H9 (cell line): Measurements from ENCODE around the gene IL17A. TPM values are rescaled to one million over a fixed set of nuclear protein-coding genes. Genes with fewer than 3 reads are reported as not detected.

ENCODE experiments used
- DNase-seq: peaks from one replicate; pipeline ENCODE4 v3.0.0-alpha.2; 2017
- H2AFZ ChIP-seq: one replicate; pipeline ENCODE4 v1.6.1; 2013; ENCODE audit warnings: mild to moderate bottlenecking, low read length, control low read depth, moderate library complexity
- H2AK5ac ChIP-seq: 2 replicates; pipeline ENCODE4 v1.6.1; 2013; ENCODE audit warnings: low read length, control low read depth, mixed read lengths; ENCODE audit not compliant: insufficient read length
- H2BK120ac ChIP-seq: one replicate; pipeline ENCODE4 v1.6.1; 2013; ENCODE audit warnings: low read depth, mild to moderate bottlenecking, low read length, control low read depth, inconsistent platforms; ENCODE audit not compliant: poor library complexity, severe bottlenecking
- H2BK12ac ChIP-seq: 2 replicates; pipeline ENCODE4 v1.6.1; 2013; ENCODE audit warnings: low read length, control low read depth, mixed read lengths, low read depth; ENCODE audit not compliant: insufficient read length
- H2BK15ac ChIP-seq: 2 replicates; pipeline ENCODE4 v1.6.1; 2013; ENCODE audit warnings: low read depth, low read length, control low read depth
- H2BK20ac ChIP-seq: one replicate; pipeline ENCODE4 v1.6.1; 2013; ENCODE audit warnings: low read depth, mild to moderate bottlenecking, low read length, control low read depth, inconsistent platforms; ENCODE audit not compliant: poor library complexity, severe bottlenecking
- H2BK5ac ChIP-seq: 2 replicates; pipeline ENCODE4 v1.6.1; 2013; ENCODE audit warnings: low read length, control low read depth, mixed read lengths; ENCODE audit not compliant: insufficient read length
- H3K14ac ChIP-seq: 2 replicates; pipeline ENCODE4 v1.6.1; 2013; ENCODE audit warnings: low read length, control low read depth; ENCODE audit not compliant: insufficient read depth
- H3K18ac ChIP-seq: 2 replicates; pipeline ENCODE4 v1.6.1; 2013; ENCODE audit warnings: low read depth, mild to moderate bottlenecking, mixed read lengths, low read length, control low read depth; ENCODE audit not compliant: insufficient read length
- H3K23ac ChIP-seq: 2 replicates; pipeline ENCODE4 v1.6.1; 2013; ENCODE audit warnings: low read length, control low read depth, mixed read lengths, low read depth; ENCODE audit not compliant: insufficient read length
- H3K23me2 ChIP-seq: 2 replicates; pipeline ENCODE4 v1.6.1; 2013; ENCODE audit warnings: low read depth, mild to moderate bottlenecking, mixed read lengths, low read length, control low read depth; ENCODE audit not compliant: insufficient read length, poor library complexity, severe bottlenecking
- H3K27ac ChIP-seq: 2 replicates; pipeline ENCODE4 v1.5.1; 2013; ENCODE audit warnings: low read length, control low read depth, mixed read lengths, low read depth; ENCODE audit not compliant: insufficient read length
- H3K27me3 ChIP-seq: 2 replicates; pipeline ENCODE4 v1.6.1; 2013; ENCODE audit warnings: low read length, control low read depth, inconsistent platforms; ENCODE audit not compliant: insufficient read depth
- H3K4ac ChIP-seq: 2 replicates; pipeline ENCODE4 v1.6.1; 2013; ENCODE audit warnings: low read depth, mild to moderate bottlenecking, control low read depth, inconsistent platforms, low read length, moderate library complexity
- H3K4me1 ChIP-seq: 2 replicates; pipeline ENCODE4 v1.6.1; 2013; ENCODE audit warnings: low read length, control low read depth, inconsistent platforms; ENCODE audit not compliant: insufficient read depth
- H3K4me2 ChIP-seq: 2 replicates; pipeline ENCODE4 v1.6.1; 2013; ENCODE audit warnings: low read length, control low read depth, mixed read lengths; ENCODE audit not compliant: insufficient read length, insufficient read depth
- H3K56ac ChIP-seq: 2 replicates; pipeline ENCODE4 v1.6.1; 2013; ENCODE audit warnings: low read depth, mild to moderate bottlenecking, mixed read lengths, low read length, control low read depth; ENCODE audit not compliant: insufficient read length
- H3K79me1 ChIP-seq: 2 replicates; pipeline ENCODE4 v1.6.1; 2013; ENCODE audit warnings: low read depth, mild to moderate bottlenecking, moderate library complexity, low read length, control low read depth, inconsistent platforms; ENCODE audit not compliant: insufficient read depth, poor library complexity, severe bottlenecking
- H3K79me2 ChIP-seq: 2 replicates; pipeline ENCODE4 v1.6.1; 2013; ENCODE audit warnings: low read length, control low read depth, inconsistent platforms; ENCODE audit not compliant: insufficient read depth
- H3K9ac ChIP-seq: 2 replicates; pipeline ENCODE4 v1.6.1; 2013; ENCODE audit warnings: low read length, control low read depth, mixed read lengths; ENCODE audit not compliant: insufficient read length; ENCODE audit errors: extremely low read depth
- H3K9me3 ChIP-seq: one replicate; pipeline ENCODE4 v1.6.1; 2013; ENCODE audit warnings: low read depth, low read length, inconsistent platforms; ENCODE audit not compliant: control insufficient read depth
- H3T11ph ChIP-seq: one replicate; pipeline ENCODE4 v1.6.1; 2013; ENCODE audit warnings: mild to moderate bottlenecking, low read length, control low read depth, inconsistent platforms
- H4K20me1 ChIP-seq: one replicate; pipeline ENCODE4 v1.6.1; 2013; ENCODE audit not compliant: control insufficient read depth, insufficient read length, insufficient read depth
- H4K5ac ChIP-seq: 2 replicates; pipeline ENCODE4 v1.6.1; 2013; ENCODE audit warnings: low read depth, mild to moderate bottlenecking, mixed read lengths, low read length, control low read depth; ENCODE audit not compliant: insufficient read length
- H4K8ac ChIP-seq: replicated peaks from 2 replicates; pipeline ENCODE4 v1.6.1; 2013; ENCODE audit warnings: low read length, control low read depth, mixed read lengths, low read depth; ENCODE audit not compliant: insufficient read length
- H4K91ac ChIP-seq: 2 replicates; pipeline ENCODE4 v1.6.1; 2013; ENCODE audit warnings: low read depth, mild to moderate bottlenecking, moderate library complexity, mixed read lengths, low read length, control low read depth; ENCODE audit not compliant: insufficient read length
- H3K27ac Mint-ChIP-seq, 3 experiments: 2 replicates in 2 of 3; 3 replicates in 1 of 3; pipeline ENCODE4 v1.8.0; 2020 to 2021; ENCODE audit warnings: mixed read lengths in 3 of 3, mild to moderate bottlenecking in 1 of 3, moderate library complexity in 1 of 3
- H3K27me3 Mint-ChIP-seq: 2 replicates; pipeline ENCODE4 v1.8.0; 2021; ENCODE audit warnings: low read depth, mild to moderate bottlenecking, moderate library complexity, mixed read lengths
- H3K36me3 Mint-ChIP-seq, 3 experiments: 2 replicates in 2 of 3; 3 replicates in 1 of 3; pipeline ENCODE4 v1.8.0; 2020 to 2021; ENCODE audit warnings: low read depth in 3 of 3, mixed read lengths in 3 of 3; ENCODE audit not compliant: insufficient read depth in 1 of 3
- H3K4me1 Mint-ChIP-seq, 2 experiments: 2 replicates each; pipeline ENCODE4 v1.8.0; 2020; ENCODE audit warnings: mixed read lengths in 2 of 2
- H3K4me3 Mint-ChIP-seq, 2 experiments: 2 replicates in 1 of 2; 3 replicates in 1 of 2; pipeline ENCODE4 v1.8.0; 2020 to 2021; ENCODE audit warnings: mild to moderate bottlenecking in 2 of 2, mixed read lengths in 2 of 2, moderate library complexity in 1 of 2
- H3K9me3 Mint-ChIP-seq, 2 experiments: 2 replicates in 1 of 2; 3 replicates in 1 of 2; pipeline ENCODE4 v1.8.0; 2020; ENCODE audit warnings: mild to moderate bottlenecking in 2 of 2, mixed read lengths in 2 of 2, moderate library complexity in 1 of 2
- CTCF ChIP-seq: fragments of 200-600 bp; sonication (generic); conservative IDR thresholded peaks from 3 replicates; pipeline ENCODE4 v1.8.0; 2021; ENCODE audit warnings: antibody characterized with exemption, mild to moderate bottlenecking
- WGBS: extraction: QIAGEN DNeasy Blood & Tissue Kit; methylation state at CpG from one replicate; pipeline ENCODE4 v1.1.7; 2013; ENCODE audit warnings: missing lambda C conversion rate, low lambda C conversion rate, mixed read lengths; ENCODE audit not compliant: insufficient read length; ENCODE audit errors: extremely low coverage; 5-methylcytosine and 5-hydroxymethylcytosine counted together
- total RNA-seq: library from RNA; stranded (reverse); gene quantifications from 2 replicates; pipeline ENCODE4 v1.2.1, GENCODE V29; 2021

Gene IL17A
- total RNA-seq, 1 experiment from 2014 or later = not detected

GRCh38 chr6:52186480-52186879, 305 bp downstream of the IL17A start:
- no CpG with 5 or more reads among the region's 5 CpGs for WGBS
- no peak for TF ChIP-seq CTCF
- H3K9me3 ChIP-seq = no peaks in the 10 kb centered on the region

More at GRCh38 chr6:52186480-52186879, 305 bp downstream of the IL17A start:
- Mint-ChIP-seq H3K4me3 (no peak overlapping the region), H3K27ac (no peak overlapping the region), H3K4me1 (peaks cover 19 to 40% of the 10 kb centered on the region in 2 experiments), H3K27me3 (no peaks in the 10 kb centered on the region), H3K36me3 (peaks cover 0 to 6% (median 0%) of the 10 kb centered on the region in 3 experiments; a peak in 4 of 7 replicates), H3K9me3 (peaks cover 0 to 5% of the 10 kb centered on the region in 2 experiments; a peak in 1 of 5 replicates)
- H3K4me1 ChIP-seq = peaks cover 9% of the 10 kb centered on the region; the same call in 1 of the 2 replicates
- no peak overlapping the region for H3K27ac ChIP-seq
- no peak overlapping the region for H2BK15ac ChIP-seq
- H3K56ac ChIP-seq = no peak overlapping the region
- no peaks in the 10 kb centered on the region for H3K23me2 ChIP-seq
- no peak overlapping the region for H3K23ac ChIP-seq
- H2BK12ac ChIP-seq = no peak overlapping the region
- H4K91ac ChIP-seq = no peak overlapping the region
- no peak overlapping the region for H3K9ac ChIP-seq
- H2AK5ac ChIP-seq = no peak overlapping the region
- no peak overlapping the region for H2BK5ac ChIP-seq
- no peak overlapping the region for H3K18ac ChIP-seq
- no peak overlapping the region for H3K4me2 ChIP-seq
- H4K20me1 ChIP-seq = no peaks in the 10 kb centered on the region
- DNase-seq = no peak
- no peak overlapping the region for H2BK120ac ChIP-seq
- no peaks in the 10 kb centered on the region for H3K27me3 ChIP-seq
- H2BK20ac ChIP-seq = no peak overlapping the region
- H4K5ac ChIP-seq = no peak overlapping the region
- H4K8ac ChIP-seq = no peak overlapping the region
- no peak overlapping the region for H3K4ac ChIP-seq
- H3K14ac ChIP-seq = no peak overlapping the region
- no peak overlapping the region for H3T11ph ChIP-seq
- H2AFZ ChIP-seq = no peak overlapping the region
- no peaks in the 10 kb centered on the region for H3K79me2 ChIP-seq
- H3K79me1 ChIP-seq = no peaks in the 10 kb centered on the region
